ENCODE data around the gene WTAP.
"Not testable (repeated sequence)": the region's sequence is repeated elsewhere in the genome, so short reads cannot be mapped to it uniquely, and the experiment has no call there.

WTAP gene

DNA sequence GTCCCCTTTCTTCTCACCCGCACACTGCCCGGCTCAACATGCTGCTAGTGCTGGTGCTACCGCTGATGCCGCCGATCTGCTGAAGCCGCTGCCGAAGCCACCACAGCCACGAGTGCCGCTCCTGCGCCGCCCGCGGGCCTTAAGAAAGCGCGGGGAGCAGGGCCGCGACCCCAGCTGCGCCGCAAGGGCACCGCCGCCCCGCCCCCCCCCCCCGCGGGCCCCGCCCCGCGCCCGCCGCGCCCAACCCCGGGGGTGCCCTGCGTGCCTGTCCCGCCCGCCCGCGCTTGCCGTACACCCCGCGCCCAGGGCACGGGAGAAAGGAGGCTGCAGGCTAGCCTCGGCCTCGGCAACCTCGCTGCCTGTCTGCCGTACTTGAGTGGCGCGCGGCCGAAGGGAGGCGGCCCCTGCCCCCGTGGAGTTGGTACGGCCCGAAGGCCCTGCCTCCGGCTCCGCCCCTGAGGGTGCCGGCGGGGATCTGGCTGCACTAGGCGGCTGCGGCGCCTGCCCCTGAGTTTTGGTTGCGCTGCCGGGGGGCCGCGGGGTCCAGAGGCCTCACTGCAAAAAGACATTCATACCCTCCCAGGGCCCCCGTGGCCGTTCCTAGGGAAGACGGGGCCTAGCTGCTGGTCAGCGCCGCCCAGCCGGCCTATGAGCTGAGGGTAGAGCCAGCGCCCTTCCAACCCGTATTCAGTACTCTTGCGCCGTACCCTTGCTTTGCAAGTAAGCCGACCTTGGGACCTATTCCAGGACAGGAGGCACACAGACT, 34.0 kb upstream of the WTAP start, which contains the start of gene SOD2:
SOD2 (minus strand) TSS at position 114 of the 766 bp plus-strand sequence; CDS start at position 40, 74 bp downstream.
- in situ Hi-C loops (cut with HindIII; ENCODE audit: low sequenced_read_pairs) = no loop called here

DNA sequence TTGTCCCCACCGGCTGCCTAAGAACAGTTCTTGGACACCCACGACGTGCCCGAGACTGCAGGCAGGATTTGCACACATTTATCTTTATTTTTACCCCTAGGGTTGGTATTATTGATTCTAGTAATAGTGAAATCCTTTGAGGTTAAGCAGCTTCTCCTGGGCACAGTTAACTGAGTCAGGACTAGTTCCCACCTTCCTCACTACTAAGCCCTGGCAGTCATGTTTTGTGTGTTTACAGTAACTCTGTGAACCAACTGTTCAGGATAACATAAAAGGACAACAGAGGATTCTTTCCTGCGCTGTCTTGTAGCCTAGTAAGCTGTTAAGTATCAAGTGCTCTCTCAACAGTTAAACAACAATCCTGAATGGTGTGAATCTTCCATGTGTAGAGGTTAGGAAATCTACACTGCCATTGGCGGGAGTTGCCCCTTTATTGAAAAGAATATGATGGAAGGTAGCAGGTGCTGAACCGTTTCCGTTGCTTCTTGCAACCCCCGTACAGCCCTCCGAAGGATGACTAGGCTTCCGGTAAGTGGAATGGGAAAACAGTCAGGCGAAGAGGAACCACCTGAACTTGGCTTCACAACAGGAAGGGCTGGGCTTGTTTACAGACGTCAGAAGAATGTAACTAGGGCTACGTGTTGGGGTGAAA, 33.3 kb upstream of the WTAP start:
- in situ Hi-C loops (cut with HindIII; ENCODE audit: low sequenced_read_pairs) = no loop called here

- in situ Hi-C loops (cut with HindIII; ENCODE audit: low sequenced_read_pairs) = no loop called here
These were observed 31.3 kb upstream of the WTAP start for GRCh38 chr6:159695984-159696383.

- in situ Hi-C loops (cut with HindIII; ENCODE audit: low sequenced_read_pairs) = no loop called here
These were observed 26.3 kb upstream of the WTAP start for GRCh38 chr6:159700970-159701369.

GRCh38 chr6:159701413-159701999, 25.8 kb upstream of the WTAP start:
- in situ Hi-C loops (cut with HindIII; ENCODE audit: low sequenced_read_pairs) = no loop called here

GRCh38 chr6:159710603-159711002, 16.7 kb upstream of the WTAP start:
- in situ Hi-C loops (cut with HindIII; ENCODE audit: low sequenced_read_pairs) = not testable (repeated sequence)

DNA sequence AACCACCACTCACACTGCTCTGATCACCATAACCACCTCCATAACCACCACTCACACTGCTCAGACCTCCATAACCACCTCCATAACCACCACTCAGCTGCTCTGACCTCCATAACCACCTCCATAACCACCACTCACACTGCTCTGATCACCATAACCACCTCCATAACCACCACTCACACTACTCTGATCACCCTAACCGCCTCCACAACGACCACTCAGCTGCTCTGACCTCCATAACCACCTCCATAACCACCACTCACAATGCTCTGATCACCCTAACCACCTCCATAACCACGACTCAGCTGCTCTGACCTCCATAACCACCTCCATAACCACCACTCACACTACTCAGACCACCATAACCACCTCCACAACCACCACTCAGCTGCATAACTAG, 14.9 kb upstream of the WTAP start:
- in situ Hi-C loops (cut with HindIII; ENCODE audit: low sequenced_read_pairs) = not testable (repeated sequence)

DNA sequence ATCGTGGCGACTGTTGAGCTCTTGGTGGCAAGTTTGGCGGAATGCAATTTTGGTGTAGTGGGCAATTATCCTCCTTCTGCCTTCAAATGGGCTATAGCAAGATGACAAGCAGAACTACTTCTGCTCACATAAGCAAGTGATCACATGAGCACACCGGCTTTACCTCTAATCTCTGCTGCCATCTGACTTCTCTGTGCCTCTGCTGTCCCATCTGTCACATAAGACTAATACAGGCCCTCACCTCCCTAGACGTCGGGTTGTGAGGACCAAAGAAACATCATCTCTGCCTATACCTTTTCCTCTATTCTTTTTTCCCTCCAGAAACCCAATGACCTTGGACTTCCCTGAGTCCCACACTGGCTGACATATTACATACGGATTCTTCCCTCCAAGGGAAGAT, 13.3 kb upstream of the WTAP start:
- in situ Hi-C loops (cut with HindIII; ENCODE audit: low sequenced_read_pairs) = no loop called here

- in situ Hi-C loops (cut with HindIII; ENCODE audit: low sequenced_read_pairs) = no loop called here
These were observed 12.9 kb upstream of the WTAP start for GRCh38 chr6:159714404-159714803.

- in situ Hi-C loops (cut with HindIII; ENCODE audit: low sequenced_read_pairs) = no loop called here
These were observed 12.1 kb upstream of the WTAP start for GRCh38 chr6:159715166-159715565.

- in situ Hi-C loops (cut with HindIII; ENCODE audit: low sequenced_read_pairs) = no loop called here
These were observed 11.7 kb upstream of the WTAP start for GRCh38 chr6:159715605-159716004.

GRCh38 chr6:159716247-159717096, 10.8 kb upstream of the WTAP start:
- in situ Hi-C loops (cut with HindIII; ENCODE audit: low sequenced_read_pairs) = no loop called here

DNA sequence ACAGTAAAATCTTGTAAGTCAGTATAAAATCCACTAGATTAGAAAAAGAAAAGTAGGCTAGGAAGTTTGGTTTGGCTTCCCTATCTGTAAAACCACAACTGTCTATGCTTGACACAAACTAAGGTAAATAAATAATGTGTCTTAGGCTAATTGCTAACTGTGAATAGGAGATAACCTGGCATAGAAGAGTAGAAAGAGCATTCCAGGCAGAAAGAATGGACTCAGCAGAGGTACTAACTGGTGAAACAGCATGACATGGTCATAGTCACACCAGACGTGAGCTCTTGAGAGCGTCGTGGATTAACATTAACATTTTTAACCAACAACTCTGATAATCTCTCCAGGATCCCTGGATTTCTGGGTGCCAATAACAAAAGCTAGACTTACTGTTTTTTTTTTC, 8.7 kb upstream of the WTAP start:
- in situ Hi-C loops (cut with HindIII; ENCODE audit: low sequenced_read_pairs) = no loop called here

- in situ Hi-C loops (cut with HindIII; ENCODE audit: low sequenced_read_pairs) = no loop called here
These were observed 8.0 kb upstream of the WTAP start for GRCh38 chr6:159719287-159719686.

GRCh38 chr6:159720708-159721107, 6.6 kb upstream of the WTAP start:
- in situ Hi-C loops (cut with HindIII; ENCODE audit: low sequenced_read_pairs) = no loop called here

DNA sequence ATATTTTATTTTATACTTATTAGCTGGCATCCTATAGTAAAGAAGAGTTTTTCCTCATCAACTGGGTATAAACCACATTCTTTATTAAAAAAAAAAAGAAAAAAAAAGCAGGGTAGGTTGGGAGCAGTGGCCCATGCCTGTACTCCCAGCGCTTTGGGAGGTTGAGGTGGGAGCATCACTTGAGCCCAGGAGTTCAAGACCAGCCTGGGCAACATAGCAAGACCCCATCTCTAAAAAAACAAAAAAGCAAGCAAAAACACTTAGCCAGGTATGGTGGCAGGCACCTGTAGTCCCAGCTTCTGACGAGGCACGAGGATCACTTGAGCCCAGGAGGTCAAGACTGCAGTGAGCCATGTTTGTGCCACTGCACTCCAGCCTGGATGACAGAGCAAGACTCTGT, 5.3 kb upstream of the WTAP start:
- in situ Hi-C loops (cut with HindIII; ENCODE audit: low sequenced_read_pairs) = not testable (repeated sequence)

GRCh38 chr6:159722655-159723054, 4.7 kb upstream of the WTAP start:
- in situ Hi-C loops (cut with HindIII; ENCODE audit: low sequenced_read_pairs) = no loop called here

- in situ Hi-C loops (cut with HindIII; ENCODE audit: low sequenced_read_pairs) = no loop called here
These were observed 4.0 kb upstream of the WTAP start for GRCh38 chr6:159723259-159723658.

GRCh38 chr6:159724778-159725177, 2.5 kb upstream of the WTAP start:
- in situ Hi-C loops (cut with HindIII; ENCODE audit: low sequenced_read_pairs) = no loop called here

DNA sequence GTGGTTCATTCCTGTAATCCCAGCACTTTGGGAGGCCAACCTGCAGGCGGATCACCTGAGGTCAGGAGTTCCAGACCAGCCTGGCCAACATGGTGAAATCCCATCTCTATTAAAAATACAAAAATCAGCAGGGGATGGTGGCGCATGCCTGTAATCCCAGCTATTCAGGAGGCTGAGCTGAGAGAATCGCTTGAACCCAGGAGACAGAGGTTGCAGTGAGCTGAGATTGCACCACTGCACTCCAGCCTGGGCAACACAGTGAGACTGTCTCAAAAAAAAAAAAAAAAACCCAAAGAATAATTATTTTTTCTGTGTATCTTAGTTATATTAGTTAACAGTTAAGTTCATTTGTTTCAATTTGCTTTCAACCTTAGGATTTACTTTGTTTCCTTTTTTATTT, 2.1 kb upstream of the WTAP start:
- in situ Hi-C loops (cut with HindIII; ENCODE audit: low sequenced_read_pairs) = not testable (repeated sequence)

DNA sequence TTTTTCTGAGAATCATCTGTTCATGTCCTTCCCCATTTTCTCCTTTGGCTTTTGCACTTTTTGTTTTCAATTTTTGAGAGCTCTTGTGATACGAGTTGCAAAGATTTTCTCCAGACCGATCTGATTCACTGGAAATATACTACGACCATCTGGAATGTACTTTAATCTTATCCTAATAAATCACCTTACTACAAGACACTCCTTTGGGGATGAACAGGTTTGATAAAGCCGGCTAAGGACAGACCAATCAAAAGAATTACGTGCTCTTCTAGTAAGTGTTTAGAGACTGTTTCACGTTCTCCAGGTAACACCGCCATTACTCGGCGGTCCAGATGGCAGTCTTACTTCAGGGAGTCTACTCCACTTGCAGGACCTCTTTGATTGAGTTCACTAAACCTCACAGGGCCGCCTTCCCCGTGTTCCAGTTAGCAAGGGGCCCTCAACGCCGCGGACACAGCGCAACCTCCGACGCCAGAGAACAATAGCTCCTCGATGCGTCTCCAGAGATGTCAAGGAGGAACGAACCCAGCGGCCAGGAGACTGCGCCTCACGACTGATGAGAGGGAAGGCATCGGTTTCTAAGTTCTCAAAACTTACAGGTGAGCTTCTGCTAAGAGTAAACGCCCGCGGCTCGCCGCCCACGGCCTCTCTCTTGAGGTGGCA, 920 bp upstream of the WTAP start:
- in situ Hi-C loops (cut with HindIII; ENCODE audit: low sequenced_read_pairs) = no loop called here
